DMS53 treated with DMSO at 0.1 percent for 48 hours (cell line): Measurements from ENCODE around the gene MATR3.
"Not testable (repeated sequence)": the region's sequence is repeated elsewhere in the genome, so short reads cannot be mapped to it uniquely, and the experiment has no call there.

Experiments
- DNase-seq: peaks from one replicate; lab custom pipeline; 2025; ENCODE audit not compliant: unreplicated experiment; lab: John Stamatoyannopoulos, UW

MATR3 gene, protein sequence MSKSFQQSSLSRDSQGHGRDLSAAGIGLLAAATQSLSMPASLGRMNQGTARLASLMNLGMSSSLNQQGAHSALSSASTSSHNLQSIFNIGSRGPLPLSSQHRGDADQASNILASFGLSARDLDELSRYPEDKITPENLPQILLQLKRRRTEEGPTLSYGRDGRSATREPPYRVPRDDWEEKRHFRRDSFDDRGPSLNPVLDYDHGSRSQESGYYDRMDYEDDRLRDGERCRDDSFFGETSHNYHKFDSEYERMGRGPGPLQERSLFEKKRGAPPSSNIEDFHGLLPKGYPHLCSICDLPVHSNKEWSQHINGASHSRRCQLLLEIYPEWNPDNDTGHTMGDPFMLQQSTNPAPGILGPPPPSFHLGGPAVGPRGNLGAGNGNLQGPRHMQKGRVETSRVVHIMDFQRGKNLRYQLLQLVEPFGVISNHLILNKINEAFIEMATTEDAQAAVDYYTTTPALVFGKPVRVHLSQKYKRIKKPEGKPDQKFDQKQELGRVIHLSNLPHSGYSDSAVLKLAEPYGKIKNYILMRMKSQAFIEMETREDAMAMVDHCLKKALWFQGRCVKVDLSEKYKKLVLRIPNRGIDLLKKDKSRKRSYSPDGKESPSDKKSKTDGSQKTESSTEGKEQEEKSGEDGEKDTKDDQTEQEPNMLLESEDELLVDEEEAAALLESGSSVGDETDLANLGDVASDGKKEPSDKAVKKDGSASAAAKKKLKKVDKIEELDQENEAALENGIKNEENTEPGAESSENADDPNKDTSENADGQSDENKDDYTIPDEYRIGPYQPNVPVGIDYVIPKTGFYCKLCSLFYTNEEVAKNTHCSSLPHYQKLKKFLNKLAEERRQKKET

DNA sequence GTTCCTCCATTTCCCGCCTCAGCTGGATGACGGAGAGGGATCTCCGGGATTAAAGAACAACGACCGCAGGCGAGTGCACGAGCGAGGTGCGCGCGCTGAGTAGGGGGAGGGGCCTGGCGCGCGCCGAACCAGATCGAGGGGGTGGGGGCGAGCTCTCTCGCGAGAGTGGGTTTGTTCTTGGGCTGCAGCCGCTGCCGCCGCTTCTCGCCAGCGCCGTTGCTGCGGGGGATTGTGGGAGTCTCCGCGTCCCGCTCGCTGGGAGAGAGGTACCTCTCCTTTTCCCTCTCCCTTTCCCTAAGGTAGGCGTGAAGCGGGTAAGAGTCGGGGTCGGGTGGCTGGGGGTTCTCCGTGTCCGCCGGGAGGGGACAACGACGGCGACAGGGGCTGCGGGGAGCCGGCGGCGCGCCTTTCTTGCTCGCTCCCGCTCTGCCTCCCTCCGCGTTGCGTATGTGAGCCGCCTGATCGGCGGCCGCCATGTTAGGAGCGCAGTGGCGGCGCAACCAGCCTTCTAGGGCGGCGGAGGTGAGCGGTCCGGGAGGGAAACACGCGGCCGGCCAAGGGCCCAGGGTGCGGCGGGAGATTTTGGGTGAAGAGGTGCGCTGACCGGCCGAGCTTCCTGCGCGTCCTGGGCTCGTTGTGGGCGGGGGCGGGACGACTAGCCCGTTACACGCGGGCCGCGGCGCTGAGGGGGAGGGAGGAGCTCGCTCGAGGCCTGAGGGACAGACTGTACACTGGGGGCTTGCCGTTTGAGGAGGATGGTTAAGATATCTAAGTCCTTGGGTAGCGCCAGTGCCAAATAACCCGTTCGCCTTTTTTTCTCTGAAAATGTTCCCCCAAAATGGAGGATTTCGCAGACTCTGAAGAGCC lies at the start of gene MATR3:
TSS of gene MATR3 (plus strand) at position 234 of the 867 bp plus-strand sequence. CDS start 13,676 bp downstream, outside the sequence.
- DNase-seq = peak; percentile 90

DNA sequence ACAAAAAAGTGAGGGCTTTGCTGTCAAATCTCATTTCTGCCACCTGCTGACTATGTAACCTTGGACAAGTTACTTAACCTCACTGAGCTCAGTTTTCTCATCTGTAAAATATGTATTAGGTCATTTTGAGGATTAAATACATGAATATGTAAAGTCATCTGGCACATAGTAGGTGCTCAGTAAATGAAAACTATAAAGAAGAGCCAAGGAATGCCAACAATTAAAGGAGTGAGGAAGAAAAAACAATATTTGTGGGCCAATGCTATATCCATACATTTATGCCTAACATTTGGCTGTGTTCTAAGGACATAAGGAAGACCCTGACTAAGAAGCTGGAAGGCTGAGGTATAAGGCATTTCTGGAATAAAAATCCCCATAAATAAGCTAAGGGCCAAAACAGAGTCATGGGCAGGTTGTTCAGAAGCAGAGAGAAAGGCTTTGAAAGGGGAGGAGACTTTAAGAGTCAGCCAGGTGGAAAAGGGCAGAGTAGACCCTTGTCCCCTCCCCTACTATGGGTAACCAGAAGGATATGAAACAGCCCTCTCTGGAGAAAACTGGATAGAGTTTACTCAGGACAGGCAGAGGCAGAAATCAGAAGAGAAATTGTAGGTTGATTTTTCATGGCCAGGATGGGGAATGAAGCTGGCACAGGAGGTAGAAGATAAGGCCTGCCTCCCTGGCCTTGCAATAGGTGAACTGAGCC lies 47.8 kb upstream of the MATR3 start:
- no peak for DNase-seq

DNA sequence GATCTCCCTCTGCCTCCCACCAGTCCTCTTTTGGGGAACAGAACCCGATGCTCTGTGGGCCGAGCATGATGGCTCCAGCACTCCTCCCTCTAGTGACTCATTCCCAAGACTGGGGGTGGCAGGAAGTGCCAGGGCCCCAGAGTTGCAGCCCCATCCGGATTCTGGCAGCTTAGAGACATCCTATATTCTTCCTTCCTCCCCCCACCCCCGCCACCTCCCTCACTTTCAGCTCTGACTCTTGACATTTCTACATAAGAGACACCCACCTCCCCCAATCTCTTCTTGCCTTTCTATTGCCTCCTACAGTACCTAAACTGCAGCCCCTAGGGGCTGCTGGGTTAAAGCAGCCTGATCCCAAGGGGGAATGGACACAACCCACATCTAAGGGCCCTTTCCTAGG lies 47.1 kb upstream of the MATR3 start:
- no peak for DNase-seq

DNA sequence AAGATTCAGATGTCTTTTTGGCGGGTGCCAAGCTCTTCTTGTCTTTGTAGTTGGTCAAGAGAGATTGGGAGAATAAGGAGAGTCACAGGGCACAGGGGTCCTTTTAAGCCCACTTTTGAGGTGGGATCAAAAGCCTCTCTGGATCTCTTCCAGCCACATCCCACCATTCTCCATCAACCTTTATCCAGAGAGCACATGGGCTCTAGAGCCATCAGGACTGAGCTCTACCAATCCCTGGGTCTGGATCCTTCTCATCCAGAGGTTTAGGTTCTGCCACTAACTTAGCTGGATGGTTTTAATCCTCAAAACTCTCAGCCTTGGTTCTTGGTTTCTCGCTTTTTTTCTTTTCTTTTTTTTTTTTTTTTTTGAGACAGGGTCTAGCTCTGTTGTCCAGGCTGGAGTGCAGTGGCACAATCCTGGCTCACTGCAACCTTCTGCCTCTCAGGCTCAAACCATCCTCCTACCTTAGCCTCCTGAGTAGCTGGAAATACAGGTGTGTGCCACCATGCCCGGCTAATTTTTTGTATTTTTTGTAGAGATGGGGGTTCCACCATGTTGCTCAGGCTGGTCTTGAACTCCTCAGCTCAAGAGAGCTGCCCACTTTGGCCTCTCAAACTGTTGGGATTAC lies 44.6 kb upstream of the MATR3 start:
- no peak for DNase-seq

DNA sequence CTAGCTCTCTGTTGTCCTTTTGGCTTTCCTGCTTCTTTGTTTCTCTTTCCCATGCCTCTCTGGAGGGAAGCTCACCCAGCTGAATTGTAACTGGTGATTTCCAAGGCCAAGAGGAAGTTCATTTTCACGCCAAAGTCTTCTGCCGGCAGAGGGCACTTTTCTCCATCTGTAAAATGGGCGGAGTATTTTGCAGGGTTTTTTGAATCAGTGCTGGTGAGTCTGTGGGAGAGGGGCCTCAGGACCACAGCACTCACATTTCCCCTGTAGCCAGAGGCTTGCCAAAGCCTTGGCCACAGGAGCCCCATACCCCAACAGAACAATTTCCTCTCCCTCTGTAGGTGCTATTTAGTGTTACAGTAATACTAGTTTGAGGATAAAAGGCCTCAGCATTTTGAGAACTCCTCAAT lies 42.3 kb upstream of the MATR3 start:
- DNase-seq = no peak

DNA sequence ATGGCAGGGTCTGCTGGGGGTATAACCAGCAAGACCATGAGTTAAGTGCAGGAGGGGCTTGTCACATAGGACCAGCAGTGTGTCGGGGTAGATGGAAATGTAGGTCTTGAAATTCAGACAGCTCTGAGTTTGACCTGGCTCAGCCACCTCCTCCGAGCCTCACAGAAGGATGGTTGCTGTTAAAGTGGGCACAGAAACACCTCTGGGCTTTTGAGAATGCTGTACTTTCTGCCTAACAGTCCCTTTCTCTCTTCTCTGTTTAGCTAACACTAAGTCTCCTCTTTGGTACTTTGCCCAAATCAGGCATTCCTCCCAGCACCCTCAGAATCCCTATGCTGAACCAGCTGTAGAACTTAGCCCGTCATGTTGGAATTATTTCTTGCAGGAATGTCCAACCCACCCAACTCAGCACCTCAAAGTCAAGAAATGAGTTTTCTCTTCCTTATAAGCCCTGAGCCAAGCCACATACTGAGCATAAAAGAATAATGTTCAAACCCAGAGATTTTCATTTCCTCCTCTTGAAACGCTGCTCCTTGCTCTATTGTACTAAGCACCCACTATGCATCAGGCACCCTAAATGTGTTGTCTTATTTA lies 41.7 kb upstream of the MATR3 start:
- no peak for DNase-seq

DNA sequence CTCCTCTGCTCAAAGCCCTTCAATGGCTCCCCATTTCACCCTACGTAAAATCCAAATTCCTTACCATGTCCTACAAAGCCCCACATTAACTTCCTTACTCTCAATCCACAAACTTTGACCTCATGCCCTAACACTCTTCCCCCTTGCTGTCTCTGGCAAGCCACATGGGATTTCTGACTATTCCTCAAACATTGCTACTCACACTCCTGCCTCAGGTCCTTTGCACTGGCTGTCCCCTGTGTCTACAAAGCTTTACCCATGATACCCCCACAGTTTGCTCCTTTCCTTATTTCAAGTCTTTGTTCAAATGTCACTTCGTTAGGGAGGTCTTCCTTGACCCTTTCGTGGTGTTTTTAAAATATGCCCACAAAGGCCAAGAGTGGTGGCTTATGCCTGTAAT lies 40.4 kb upstream of the MATR3 start:
- no peak for DNase-seq

DNA sequence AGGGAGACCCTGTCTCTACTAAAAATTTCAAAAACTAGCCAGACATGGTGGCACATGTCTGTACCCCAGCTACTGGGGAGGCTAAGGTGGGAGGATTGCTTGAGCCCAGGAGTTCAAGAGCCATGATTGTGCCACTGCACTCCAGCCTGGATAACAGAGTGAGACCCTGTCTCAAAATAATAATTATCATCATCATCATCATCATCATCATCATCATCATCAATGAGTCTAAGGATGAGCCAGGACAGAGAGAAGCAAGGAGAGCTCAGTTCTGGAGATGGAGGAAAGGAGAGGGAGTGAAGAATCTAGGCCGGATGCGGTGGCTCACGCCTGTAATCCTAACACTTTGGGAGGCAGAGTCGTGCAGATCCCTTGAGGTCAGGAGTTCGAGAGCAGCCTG lies 36.7 kb upstream of the MATR3 start:
- no peak for DNase-seq

DNA sequence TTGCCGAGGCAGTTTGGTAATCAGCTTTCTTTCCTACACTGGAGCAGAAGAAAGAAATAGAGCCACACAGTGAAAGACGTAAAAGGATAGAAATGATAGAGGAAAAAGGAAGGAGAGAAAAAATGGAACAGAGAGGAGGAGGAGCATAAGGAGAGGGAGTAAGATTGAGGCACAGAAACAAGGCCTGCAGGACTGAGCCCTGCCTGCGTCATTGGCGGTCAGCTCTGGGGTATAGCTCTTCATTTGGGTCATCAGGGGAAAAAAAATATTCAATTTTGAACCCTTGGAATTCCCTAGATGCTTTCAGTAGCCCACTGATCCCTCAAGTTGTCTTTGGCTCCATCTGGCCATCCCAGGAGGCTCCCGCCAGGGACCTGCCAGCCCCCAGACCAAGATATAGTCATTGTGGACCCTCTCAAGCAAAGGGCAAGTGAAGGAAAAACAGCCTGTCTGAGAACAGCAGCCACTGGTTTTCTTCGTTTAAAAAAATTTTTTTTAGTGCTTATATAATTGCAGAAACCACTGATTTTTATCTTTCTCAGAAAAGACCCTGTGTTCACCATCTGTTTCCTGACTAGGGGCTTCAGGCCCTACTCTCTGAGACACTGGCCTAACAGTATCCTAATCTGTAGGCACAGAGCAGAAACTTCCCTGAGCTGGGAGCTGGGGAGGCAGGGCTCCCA lies 31.3 kb upstream of the MATR3 start:
- DNase-seq = no peak

DNA sequence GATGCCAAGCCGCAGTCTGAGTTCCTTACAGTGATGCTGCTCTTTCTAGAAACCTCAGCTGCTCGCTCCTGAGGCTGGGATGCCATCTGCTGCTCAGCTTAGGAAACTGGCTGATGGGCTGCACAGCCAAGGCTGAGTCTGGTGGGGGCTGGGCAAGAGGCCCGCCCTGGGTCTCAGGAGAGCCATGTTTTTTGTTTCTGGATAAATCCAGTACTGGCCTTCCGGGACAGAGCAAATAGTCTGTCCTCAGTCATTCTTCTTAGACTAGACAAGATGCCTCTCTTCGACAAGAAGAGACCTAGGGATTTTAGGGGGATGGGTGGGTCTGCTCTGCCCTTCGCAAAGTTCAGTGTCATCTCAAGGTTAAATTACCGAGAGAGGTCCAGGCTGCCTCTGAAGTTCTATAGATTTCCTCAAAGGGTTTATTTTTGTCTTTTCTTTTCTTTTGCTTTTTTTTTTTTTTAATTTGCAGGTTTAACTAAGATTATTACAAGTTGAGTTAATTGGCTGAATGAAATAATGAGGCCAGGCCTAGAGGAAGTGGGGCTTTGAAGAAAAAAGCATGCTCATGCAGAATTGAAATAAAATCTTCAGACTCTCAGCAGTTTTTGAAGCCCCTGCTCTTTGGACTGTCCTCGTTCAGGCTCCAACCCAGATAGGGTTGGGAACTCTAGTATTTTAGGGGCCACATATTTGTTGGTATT lies 30.6 kb upstream of the MATR3 start:
- DNase-seq = peak; percentile 89

DNA sequence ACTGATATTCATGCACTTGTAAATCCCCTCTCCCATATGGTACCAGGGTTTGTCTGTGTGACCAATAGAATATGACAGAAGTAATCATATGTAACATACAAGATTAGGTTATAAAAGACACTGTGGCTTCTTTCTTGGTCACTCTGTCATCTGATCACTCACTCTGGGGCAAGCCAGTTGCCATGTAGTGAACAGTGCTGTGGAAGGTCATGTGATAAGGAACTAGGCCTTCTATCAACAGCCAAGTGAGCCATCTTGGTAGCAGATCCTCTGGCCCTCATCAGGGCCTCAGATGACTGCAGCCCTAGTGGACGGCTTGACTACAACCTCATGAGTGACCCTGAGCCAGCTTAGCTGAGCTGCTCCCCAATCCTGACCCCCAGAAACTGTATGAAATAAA lies 30.0 kb upstream of the MATR3 start:
- DNase-seq = no peak

DNA sequence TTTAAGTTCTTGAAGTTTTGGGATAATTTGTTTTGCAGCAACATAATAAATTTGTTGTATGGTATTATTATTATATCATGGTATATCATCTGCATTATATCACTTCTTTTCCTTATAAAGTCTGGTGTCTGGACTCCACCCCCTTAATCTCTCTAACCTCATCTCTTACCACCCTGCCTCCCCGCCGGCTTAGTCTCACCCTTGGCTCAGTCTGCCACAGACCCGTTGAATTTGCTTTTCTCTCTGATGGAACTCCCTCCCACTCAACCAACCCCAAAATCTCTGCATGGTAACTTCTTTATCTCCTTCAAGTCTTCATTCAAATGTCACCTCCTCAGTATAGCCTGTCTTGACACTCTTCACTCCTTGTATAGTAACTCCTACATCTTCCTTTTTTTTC lies 29.6 kb upstream of the MATR3 start:
- no peak for DNase-seq

DNA sequence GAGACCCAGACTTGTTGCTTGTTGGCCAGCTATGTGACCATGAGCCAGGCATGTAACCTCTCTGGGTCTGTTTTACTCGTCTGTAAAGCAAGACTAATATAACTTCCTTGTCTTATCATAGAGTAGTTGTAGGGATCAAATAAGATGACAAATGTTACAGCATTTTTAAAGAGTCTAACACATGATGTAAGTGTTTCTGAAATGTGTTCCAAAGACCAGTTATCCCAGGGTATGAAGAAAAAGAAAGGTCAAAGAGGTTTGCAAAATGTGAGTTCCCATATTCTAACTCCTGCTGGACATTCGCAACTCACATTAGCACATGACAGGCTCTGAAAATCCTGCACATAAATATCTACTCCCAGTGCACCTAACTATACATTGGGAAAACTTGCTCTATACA lies 28.5 kb upstream of the MATR3 start:
- no peak for DNase-seq

DNA sequence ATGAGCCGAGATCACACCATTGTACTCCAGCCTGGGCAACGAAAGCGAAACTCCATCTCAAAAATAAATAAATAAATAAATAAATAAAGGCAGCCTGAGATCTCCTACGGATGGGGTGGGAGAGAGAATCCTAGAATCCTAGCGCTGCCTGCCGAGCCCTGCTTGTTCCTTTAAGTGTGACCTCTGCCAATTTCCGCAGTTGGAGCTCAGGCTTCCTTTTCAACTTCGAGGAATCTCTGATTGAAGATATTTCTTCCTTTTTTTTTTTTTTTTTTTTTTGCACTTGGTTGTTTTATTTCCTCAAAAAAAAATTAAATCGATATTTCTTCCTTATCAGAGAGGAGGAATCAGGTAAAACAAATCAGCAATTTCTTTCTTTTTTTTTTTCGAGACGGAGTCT lies 27.3 kb upstream of the MATR3 start:
- no peak for DNase-seq

DNA sequence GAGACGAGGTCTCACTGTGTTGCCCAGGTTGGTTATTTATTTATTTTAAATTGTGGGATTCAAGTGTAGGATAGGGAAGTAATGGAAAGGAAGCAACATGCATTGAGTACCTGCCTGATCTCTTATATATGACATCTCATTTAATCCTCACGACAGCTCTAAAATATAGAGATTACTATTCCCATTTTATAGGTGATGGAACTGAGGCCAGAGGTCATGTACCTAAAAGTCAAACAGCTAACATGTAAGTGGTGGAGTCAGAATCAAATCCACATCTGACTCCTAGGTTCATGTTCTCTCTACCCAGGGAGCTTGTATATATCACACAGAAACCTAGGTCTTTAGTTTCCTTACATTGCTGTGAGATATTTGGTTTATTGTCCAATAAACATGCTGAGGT lies 26.1 kb upstream of the MATR3 start:
- DNase-seq = no peak

DNA sequence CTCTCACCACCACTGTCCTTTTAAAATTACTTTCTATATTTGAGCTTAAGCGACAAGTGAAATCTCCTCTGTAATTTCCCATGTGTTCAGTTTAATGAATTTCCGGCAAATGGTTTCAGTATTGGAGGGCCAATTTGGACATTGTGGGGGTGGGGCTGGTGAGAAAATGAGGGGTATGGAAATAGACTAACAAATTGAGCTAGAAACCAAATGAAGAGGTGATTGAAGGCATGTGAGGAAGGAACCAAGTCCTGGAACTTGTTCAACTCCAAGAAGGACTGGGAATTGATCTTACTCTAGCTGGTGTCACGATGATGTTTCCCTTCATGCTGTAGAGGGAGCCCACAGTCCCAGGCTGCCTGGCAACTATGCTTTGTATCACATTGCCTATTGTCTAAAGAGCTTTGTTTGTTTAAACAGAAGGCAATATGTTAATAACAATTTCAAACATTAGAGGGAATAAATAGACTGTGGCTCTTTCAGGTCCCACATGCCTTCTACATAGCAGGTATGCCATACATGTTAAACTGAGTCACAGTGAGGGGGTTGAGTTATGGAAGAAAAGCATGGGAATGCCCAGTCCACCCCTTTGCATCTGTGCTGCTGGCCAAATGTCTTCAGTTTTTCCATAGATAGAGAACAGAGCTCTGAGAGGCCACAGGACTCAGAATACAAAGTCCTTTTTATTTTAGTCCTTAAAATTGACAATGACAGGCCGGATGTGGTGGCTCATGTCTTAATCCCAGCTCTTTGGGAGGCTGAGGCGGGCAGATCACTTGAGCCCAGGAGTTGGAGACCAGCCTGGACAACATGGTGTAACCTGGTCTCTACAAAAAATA lies 25.0 kb upstream of the MATR3 start:
- no peak for DNase-seq

DNA sequence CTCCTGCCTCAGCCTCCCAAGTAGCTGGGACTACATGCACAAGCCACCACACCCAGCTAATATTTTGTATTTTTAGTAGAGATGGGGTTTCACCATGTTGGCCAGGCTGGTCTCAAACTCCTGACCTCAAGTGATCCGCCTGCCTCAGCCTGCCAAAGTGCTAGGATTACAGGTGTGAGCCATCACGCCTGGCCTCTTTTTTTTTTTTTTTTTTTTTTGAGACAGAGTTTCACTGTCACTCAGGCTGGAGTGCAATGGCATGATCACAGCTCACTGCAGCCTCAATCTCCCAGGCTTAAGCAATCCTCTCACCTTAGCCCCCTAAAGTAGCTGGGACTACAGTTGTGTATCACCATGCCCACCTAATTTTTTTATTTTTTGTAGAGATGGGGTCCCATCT lies 22.8 kb upstream of the MATR3 start:
- DNase-seq = not testable (repeated sequence)
